ENCODE measurements around the gene CACYBP.

CACYBP gene

DNA sequence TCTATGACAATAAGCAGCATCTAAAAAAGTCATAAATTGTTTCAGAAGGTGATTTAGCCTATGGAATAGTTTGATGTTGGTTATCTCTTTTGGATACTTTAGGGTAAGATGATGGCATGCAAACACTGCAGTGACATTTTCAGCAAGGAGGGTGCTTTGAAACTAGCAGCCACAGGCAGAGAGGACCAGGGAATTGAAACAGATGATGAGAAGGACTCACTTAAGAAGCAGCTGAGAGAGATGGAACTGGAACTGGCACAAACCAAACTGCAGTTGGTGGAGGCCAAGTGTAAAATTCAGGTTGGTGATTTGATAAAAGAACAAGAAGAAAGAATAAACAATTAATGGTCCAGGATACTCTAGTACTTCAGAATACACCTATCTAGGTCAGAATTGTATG, 11.2 kb upstream of the CACYBP start:
- DNase-seq (ENCODE audit: low read depth), result no peak
- TF ChIP-seq, protein P1, sequence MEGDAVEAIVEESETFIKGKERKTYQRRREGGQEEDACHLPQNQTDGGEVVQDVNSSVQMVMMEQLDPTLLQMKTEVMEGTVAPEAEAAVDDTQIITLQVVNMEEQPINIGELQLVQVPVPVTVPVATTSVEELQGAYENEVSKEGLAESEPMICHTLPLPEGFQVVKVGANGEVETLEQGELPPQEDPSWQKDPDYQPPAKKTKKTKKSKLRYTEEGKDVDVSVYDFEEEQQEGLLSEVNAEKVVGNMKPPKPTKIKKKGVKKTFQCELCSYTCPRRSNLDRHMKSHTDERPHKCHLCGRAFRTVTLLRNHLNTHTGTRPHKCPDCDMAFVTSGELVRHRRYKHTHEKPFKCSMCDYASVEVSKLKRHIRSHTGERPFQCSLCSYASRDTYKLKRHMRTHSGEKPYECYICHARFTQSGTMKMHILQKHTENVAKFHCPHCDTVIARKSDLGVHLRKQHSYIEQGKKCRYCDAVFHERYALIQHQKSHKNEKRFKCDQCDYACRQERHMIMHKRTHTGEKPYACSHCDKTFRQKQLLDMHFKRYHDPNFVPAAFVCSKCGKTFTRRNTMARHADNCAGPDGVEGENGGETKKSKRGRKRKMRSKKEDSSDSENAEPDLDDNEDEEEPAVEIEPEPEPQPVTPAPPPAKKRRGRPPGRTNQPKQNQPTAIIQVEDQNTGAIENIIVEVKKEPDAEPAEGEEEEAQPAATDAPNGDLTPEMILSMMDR (IDR thresholded peaks at IDR 0.05; ENCODE audit: low read depth, low read length, missing control alignments), result no peak
- H3K4me3 ChIP-seq (ENCODE audit: low read depth, low read length), result no peak overlapping the region

DNA sequence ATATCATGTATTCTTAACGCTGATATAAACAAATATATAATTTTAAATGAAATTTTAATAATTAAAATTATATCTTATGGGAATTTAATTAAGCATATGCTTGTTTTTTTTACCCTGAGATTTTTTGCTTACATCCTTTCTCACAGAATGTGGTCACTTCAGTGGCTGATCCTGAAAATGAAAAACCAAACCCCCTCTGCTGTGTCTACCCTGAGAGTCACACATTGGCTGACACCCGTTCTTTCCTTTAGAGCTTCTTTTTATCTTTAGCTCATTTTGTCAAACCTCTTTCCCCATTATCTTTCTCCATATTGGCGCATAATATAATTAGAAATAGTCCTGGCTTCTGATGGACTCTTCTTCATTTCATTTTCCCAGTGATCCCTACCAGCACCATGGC, 10.8 kb upstream of the CACYBP start:
- TF ChIP-seq, protein P1 (IDR thresholded peaks at IDR 0.05; ENCODE audit: low read depth, low read length, missing control alignments), result no peak
- no peak overlapping the region for H3K4me3 ChIP-seq (ENCODE audit: low read depth, low read length)
- no peak for DNase-seq (ENCODE audit: low read depth)

DNA sequence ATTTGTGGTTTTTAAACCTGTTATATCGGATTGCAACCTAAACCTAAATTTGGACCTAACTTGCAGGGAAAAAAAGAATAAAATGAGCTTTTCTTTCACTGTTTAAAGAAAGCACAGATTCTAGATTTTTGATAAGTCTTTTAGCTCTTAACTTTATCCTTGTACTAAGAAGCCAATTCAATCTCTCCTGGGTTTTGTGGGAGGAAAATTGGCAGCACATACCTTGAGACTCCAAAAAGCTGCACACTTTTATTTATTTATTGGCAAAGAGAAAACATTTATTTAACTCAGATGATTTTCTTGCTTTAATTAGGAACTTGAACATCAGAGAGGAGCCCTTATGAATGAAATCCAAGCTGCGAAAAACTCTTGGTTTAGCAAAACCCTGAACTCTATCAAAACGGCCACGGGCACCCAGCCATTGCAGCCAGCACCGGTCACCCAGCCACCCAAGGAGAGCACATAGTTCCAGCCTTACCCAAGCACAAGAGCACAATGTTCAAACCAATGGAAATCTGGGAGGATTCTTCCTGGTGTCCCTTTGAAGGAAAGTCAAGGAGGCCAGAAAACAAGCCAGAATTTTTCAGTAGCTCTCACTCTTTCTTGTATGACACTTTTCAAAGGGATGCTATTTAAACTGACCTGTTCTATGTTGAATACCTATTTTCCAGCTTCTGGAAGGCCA, 10.1 kb upstream of the CACYBP start:
- TF ChIP-seq, protein P1 (IDR thresholded peaks at IDR 0.05; ENCODE audit: low read depth, low read length, missing control alignments), result no peak
- DNase-seq (ENCODE audit: low read depth), result no peak
- no peak overlapping the region for H3K4me3 ChIP-seq (ENCODE audit: low read depth, low read length)

DNA sequence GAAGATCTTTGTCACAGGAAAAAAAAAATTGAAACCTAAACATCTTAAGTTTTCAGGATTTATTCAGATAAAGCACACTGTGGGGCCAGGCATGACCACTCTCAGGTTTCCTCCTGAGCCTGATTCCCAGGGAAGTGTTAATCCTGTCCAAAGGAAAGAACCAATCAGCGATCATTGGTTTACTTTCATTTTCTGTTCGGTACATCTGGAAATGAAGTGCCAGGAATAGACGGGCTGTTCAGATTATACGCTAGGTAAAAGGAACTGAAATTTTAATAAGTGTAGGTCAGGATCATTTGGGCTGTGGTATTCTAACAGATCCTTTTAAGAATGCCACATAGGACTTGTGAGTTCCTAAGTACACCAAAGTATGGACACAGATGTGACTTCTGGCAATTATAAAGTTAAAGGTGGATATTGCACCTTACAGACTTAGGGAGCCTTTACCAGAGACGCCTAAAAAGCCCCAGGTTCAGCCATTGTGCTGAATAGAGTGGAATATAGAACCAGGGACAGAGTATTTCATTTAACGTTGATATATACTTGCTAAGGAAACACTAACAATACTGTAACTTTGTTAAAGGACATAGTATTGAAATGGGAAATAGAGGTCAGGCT, 9.3 kb upstream of the CACYBP start:
- peak overlapping the region; percentile 30; the same call in 1 of the 2 replicates for H3K4me3 ChIP-seq (ENCODE audit: low read depth, low read length)
- TF ChIP-seq, protein P1 (IDR thresholded peaks at IDR 0.05; ENCODE audit: low read depth, low read length, missing control alignments), result no peak
- no peak for DNase-seq (ENCODE audit: low read depth)

DNA sequence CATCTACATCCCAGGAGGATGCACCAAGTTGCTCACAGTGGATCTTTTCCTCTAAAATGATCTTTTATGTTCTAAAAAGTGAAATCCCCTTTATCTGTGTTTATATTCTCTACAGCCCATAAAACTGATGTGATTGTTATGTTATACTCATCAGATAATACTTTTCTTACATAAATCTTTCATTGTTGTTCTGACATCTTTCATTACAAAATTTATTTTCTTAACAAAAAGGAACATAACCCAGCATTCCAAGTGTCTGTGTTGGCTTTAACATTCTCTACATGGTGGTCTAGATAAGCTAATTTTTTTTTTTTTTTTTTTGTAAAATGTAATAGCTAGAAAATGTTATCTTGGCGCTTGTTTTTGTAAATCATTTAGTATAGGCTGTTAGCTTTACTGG, 8.3 kb upstream of the CACYBP start:
- TF ChIP-seq, protein P1 (IDR thresholded peaks at IDR 0.05; ENCODE audit: low read depth, low read length, missing control alignments), result no peak
- DNase-seq (ENCODE audit: low read depth), result no peak
- H3K4me3 ChIP-seq (ENCODE audit: low read depth, low read length), result no peak overlapping the region

DNA sequence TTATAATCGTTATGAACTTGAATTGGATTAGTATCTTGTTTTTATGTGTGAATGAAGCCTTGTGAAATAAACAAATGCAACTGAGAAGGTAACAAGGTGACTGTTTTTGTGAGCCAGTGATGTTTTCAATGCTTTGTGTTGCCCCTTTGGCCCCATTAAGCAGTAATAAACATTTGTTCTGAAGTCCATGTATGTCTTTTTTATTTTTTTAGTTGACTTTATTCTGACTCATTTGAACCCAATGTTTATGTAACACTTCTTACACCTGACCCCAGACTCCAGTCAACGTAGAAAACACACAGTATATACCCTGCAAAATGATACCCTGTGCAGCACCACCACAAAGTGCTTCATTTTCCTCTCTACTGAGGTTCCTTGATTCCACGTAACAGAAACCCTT, 4.6 kb upstream of the CACYBP start:
- H3K4me3 ChIP-seq (ENCODE audit: low read depth, low read length), result no peak overlapping the region
- DNase-seq (ENCODE audit: low read depth), result no peak
- TF ChIP-seq, protein P1 (IDR thresholded peaks at IDR 0.05; ENCODE audit: low read depth, low read length, missing control alignments), result no peak

DNA sequence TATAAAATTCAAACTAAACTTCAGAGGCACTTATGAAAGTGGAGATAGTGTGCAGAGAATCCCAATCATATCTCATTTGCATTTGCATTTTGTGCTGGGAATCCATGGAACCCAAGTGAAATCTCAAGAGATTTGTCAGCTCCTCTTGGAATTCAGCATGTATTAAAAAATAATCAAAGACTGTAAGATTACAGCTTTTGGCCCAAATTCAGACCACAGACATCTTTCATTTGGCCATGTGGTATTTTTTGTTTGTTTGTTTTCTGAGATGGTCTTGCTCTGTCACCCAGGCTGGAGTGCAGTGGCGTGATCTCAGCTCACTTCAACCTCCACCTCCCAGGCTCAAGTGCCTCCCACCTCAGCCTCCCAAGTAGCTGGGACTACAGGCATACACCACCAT, 3.8 kb upstream of the CACYBP start:
- H3K4me3 ChIP-seq (ENCODE audit: low read depth, low read length), result no peak overlapping the region
- DNase-seq (ENCODE audit: low read depth), result no peak
- TF ChIP-seq, protein P1 (IDR thresholded peaks at IDR 0.05; ENCODE audit: low read depth, low read length, missing control alignments), result no peak
